GM08714 (cell line): ENCODE results near the gene FYN.

Experiments
- H3K4me3 ChIP-seq: fragments of 200-500 bp; sonication (Bioruptor generic); 2 replicates; pipeline ENCODE4 v1.5.1; 2014; ENCODE audit warnings: mild to moderate bottlenecking, low read length, inconsistent platforms
- ZNF274 ChIP-seq: IDR thresholded peaks from 2 replicates; pipeline ENCODE4 v1.6.1; 2012; ENCODE audit warnings: mild to moderate bottlenecking, low read depth, low read length

FYN gene

DNA sequence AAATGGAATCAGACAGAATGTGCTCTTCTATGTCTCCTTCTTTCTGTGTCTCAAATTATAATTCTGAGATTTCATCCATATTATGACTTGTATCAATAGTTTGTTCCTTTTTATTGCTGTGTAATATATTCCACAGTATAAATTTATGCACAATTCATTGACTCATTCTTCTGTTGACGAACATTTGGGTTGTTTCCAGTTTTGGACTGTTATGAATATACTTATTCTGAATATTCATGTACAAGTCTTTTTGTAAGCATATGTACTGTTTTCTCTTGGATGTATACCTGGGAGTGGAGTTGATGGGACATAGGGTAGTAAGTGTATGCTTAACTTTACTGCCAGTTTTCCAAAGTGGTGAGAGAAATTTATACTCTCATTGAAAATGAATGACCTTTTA lies 239.4 kb downstream of the FYN start:
- H3K4me3 ChIP-seq, result no peak overlapping the region
- no peak for TF ChIP-seq ZNF274

DNA sequence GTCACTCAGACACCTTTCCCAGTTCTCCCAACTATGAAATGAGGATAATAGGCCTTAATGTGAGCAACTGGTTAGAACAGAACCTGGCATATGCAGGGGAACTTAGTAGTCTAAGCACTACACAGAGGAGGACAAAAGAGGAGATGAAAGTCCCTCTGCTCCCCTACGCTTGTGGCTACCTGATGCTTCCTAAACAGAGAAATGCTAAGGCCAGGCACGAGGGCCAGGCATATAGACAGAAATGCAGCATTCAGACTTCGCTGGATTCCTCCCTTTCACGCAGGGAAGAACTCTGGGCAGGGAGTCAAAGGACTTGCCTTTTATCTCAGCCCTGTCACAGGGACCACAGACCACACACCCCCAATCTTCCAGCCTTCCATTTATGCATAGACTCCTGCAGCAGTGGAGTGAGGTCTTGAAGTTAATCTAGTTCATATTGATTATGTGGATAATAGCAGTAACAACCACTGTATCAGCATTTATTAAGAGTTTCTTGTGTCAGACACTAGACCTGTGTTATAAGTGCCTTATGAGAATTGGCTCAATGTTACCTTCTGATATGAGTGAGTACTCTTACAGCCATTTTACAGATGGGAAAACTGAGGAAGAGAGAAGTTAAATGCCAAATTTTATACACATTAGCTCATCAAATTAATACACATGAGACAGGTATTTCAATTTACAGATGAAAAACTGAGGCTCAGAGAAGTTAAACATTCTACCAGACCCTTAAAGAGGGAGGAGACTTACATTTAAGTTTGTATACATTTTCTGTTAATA lies 240.6 kb downstream of the FYN start:
- H3K4me3 ChIP-seq, result no peak overlapping the region
- no peak for TF ChIP-seq ZNF274

DNA sequence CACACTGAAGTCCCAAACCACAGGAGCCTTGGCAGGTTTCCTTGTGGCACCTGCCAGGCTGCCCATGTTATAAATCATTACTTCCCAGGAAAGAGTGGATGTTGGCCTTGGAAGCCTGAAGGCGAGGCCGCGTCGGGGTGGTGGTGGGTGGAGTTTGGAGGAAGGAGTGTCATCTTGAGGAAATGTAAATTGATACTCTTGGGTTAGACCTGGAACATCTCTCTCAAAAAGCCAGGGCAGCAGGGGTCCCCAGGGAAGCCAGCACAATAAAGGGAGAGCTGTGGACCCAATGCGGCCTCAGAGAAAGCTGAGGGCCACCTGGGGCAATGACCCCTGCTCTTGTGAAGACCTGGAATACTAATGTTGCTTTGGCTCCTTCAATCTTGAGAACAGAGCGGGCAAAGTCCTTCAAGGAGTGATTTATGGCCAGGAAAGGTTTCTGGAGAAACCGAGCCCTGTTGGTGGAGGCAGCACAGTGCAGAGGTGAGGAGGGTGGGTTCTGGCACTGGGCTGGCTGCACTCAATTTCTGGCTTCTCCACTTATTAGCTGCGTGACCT lies 241.3 kb downstream of the FYN start:
- no peak for TF ChIP-seq ZNF274
- H3K4me3 ChIP-seq, result no peak overlapping the region

DNA sequence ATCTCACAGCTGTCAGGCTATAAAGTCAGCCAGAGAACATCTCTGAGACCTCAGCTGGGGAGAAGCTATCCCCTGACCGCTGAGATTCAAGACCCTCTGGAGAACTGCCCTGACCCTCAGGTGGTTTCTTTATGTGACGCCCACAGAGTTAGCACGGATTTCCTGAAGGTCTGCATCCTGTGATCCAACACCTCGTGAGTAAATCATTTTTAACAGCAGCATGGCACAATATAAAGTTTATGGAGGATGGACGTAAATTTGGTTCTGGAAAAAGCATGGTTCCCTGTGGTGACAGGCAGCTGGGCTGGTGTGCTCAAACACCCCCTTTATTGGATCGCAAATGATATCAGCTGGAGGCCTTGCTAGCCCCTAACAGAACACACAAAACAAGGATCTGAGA lies 242.2 kb downstream of the FYN start:
- TF ChIP-seq ZNF274, result no peak
- no peak overlapping the region for H3K4me3 ChIP-seq

DNA sequence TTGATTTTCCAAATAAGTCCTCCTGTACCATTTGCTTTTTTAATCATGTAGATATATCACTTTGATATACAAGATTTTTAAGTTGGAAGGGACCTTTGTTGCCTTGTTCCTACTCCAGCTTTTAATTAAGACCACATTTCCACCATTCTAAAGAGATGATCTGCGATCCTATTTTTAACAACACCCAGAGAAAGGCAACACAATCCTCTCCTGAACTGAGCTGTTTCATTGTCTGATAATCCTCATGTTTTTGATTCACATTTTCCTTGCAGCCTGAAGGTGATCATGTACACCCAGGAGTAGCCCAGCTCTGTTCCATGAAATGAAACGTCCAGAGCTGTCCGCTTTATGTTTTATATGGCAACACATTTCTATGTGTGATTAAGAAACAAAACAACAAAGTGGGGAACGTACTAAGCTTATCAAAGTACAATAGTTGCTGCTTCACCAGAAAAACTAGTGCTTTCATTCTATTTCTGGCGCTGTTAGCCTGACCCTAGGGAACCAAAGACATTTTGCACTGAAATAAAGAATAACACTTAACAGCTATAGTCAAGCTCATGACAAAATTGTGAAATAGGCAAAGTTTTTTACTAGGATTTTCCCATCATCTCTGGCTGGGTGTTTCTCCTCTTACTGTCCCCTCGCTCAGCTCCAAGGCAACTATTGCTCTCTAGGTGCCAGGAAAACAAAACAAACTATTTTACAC lies 245.0 kb downstream of the FYN start:
- H3K4me3 ChIP-seq, result no peak overlapping the region
- no peak for TF ChIP-seq ZNF274

DNA sequence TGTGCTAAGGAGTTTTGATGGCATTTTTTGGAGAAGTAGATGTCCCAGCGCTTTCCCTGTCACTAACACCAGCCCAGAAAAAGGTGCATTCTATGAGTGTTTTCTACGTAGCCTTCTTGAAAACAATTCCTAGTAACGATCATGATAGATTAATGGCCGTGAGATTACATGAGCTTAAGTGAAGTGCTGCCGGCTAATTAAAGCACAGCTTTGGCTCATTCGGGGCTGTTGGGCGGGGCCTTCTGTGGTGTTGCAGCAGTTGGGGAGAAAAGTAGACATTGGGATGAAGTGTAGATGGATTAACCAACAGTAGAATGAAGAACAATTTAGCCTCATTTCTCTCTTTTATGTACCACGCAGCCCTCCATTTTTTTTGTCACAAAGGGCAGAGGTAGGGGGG lies 246.8 kb downstream of the FYN start:
- no peak overlapping the region for H3K4me3 ChIP-seq
- TF ChIP-seq ZNF274, result no peak

DNA sequence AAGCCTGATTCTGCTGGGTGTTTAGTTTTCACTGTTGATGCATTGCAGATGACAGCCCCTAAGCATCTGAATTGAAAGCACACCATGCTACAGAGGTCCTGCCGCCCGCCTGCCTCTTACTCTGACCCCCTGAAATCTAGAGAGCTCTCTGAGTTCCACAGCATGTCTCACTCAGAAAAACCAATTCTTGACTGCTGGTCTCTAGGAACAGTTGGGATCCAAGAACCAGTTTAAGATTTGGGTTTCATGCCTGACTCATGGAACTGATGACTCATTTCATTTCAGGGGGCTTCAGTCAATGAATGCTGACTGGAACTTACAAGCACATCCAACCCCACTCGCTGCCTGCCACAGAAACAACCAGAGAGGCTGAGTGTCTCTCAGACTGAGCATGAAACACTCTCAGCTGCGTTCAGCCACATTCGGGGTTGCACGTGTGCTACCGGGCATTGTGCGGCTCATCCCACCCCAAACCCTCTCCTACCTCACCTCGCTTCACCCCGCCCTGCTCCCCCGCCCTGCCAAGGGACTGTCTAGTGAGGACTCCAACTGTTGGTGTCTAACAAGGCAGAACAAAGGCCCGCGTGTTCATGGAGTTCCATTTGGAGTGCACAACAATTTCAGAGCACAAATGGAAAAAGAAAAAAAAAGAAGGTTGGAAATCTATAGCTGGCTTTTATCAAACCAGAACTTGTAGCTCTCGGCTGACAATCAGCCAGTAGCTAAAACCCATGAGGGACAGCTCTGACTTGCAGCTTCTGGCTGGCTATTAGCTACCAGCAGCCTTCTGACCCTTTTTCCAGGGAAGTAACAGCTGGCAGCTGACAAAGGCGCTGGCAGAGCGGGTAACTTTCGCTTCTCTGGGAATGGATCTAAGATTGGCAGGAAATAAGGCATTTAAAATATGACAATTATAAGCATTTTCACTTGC lies 247.5 kb downstream of the FYN start:
- no peak for TF ChIP-seq ZNF274

DNA sequence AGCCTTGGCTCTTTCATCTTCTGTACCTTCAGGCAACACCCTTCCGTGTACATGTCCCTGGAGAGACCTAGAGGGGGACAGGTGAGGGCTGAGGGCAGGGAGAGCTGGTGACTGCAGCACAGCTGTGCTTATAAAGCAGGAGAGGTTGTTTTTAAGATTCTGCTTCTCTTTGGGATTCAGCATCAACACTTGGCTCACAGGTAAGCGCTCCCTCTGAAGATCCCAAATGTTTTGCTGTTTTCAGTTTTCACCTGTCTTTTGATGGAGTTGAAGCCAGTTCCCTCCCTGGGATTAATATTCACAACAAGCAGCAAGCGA lies 248.2 kb downstream of the FYN start:
- no peak overlapping the region for H3K4me3 ChIP-seq
- no peak for TF ChIP-seq ZNF274

More for the DNA sequence above, 247.5 kb downstream of the FYN start:
- no peak overlapping the region for H3K4me3 ChIP-seq

DNA sequence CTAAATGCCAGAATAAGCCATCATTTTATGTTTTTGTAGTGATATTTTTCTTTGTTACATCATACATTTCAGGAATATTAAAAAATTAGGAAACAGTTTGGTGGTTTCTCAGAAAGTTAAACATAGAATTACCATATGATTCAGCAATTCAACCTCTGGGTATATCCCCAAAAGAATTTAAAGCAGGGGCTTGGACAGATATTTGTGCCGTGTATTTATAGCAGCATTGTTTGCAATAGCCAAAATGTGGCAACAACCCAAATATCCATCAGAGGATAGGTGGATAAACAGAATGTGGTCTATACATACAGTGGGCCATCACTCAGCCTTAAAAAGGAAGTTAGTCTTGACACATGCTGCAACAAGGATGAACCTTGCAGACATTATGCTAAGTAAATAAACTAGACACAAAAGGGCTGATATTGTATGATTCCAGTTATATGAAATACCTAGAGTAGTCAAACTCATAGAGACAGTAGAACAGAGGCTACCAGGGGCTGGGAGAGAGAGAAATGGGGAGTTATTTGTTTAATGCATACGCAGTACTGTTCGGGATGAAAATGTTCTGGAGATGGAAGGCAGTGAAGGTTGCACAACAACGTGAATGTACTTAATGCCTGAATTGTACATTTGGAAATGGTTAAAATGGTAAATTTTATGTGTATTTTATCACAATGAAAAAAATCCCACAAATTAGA lies 248.7 kb downstream of the FYN start:
- no peak overlapping the region for H3K4me3 ChIP-seq
- no peak for TF ChIP-seq ZNF274

DNA sequence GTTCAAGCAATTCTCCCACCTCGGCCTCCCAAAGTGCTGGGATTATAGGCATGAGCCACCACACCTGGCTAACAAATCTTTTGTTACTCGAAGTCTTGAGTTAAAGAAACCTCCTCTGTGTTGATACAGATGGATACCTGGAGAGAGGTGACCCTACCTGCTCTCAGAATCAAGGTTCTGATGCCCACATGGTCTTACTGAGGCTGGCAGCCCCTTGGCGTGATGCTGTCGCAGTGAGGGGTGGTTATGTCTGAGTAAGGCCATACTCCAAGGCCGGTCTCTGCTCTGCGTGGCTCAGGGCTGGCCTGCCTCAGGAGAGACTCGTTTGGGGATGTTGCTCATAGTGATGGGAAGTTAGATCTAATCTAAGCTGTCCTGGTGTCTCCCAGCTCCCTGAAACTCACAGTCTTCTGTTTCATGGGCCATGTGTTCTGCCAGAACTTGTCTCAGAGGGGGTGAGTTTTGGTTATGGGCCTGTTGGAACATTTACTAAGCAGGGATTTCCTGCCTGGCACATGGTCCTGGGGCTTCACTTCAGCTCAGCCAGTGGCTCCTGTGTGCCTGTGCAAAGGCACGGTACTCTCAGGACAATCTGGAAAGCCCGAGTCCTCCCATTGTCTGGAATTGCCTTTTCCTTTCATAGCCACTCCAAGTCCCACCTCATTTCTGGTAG lies 250.1 kb downstream of the FYN start:
- no peak overlapping the region for H3K4me3 ChIP-seq
- no peak for TF ChIP-seq ZNF274

DNA sequence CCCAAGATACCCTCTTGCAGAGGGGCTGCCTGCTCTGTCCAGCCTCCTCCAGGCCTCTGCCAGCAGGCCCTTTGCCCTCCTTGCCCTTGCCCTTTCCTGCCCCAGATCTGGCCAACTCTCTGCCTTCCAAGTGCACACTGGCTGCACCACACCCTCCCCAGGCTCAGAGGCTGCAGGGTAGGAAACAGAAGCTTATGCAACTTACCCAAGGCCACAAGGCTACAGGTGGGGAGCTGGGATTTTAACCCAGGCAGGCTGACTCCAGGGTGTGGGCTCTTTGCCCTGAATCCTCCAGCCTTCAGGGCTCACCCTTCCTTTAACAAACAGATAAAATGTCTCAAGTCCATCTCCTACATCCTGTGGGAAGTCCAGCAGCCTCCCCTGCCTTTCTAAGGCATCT lies 253.1 kb downstream of the FYN start:
- no peak overlapping the region for H3K4me3 ChIP-seq
- no peak for TF ChIP-seq ZNF274

DNA sequence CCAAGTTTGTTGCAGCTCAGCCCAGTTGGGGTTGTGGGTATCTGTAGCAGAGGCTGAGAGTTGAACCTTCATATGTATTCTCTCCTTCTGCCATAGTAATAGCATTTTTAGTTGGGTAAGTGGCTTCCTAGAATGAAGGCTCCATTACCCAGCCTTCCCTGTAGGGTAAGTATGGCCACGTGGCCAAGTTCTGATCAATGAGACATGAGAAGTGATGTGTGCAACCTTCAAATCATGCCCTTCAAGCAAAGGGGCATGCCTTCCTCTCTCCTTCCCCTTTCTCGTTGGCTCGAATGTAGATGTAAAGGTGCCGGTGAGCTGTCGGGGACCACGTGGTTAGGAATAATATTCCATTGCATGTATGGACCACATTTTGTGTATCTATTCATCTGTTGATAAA lies 254.8 kb downstream of the FYN start:
- no peak overlapping the region for H3K4me3 ChIP-seq
- no peak for TF ChIP-seq ZNF274

DNA sequence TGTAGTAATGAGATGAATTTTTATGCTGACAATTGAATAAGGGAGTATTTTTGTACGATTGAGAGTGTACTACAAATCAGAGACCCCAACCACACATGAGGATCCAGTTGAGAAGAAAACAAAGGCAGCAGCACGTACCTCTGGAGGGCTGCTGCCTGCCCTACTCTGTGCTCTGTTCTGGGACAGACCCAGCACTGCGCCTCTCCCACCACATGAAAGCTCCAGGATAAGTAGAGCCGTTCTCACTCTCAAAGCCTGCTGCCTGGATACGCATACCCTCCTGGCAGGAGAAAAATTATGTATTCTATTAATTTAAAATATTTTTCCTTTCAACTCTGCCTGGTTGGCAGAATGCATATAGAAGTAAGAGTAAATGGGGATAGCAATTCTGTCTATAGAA lies 256.1 kb downstream of the FYN start:
- TF ChIP-seq ZNF274, result no peak
- no peak overlapping the region for H3K4me3 ChIP-seq
